Ovary (tissue), 9 donors: ENCODE measurements around the gene RNF112. TPM values are rescaled to one million over a fixed set of nuclear protein-coding genes. Genes with fewer than 3 reads are reported as not detected.

Experiments used
- DNase-seq, 5 donors: peaks; one replicate each; pipeline ENCODE4 v3.0.0-alpha.2; 2019 to 2020
- H3K27ac ChIP-seq, 2 donors: fragments of 200-600 bp; one replicate each; pipeline versions ENCODE4 v1.5.1 to v1.8.0; 2019 to 2022
- H3K27me3 ChIP-seq: fragments of 200-600 bp; one replicate; pipeline ENCODE4 v1.8.0; 2022
- H3K36me3 ChIP-seq: fragments of 200-600 bp; sonication (generic); one replicate; pipeline ENCODE4 v1.5.1; 2019
- H3K4me1 ChIP-seq: one replicate; pipeline ENCODE4 v1.8.1; 2013; ENCODE audit warnings: mild to moderate bottlenecking, moderate library complexity; ENCODE audit not compliant: insufficient read depth
- H3K4me3 ChIP-seq: fragments of 200-600 bp; sonication (generic); one replicate; pipeline ENCODE4 v1.5.1; 2017
- H3K9me3 ChIP-seq, 2 donors: fragments of 200-600 bp in 1 of 2; sonication (generic) in 1 of 2; one replicate each; pipeline versions ENCODE4 v1.5.1 to v1.8.1; 2013 to 2019; ENCODE audit warnings: mild to moderate bottlenecking in 1 of 2, moderate library complexity in 1 of 2
- EP300 ChIP-seq: sonication (generic); formaldehyde crosslinking; IDR thresholded peaks from one replicate; pipeline ENCODE4 v1.6.1; 2017; ENCODE audit warnings: antibody characterized with exemption
- POLR2A ChIP-seq: fragments of 450-650 bp; IDR thresholded peaks from one replicate; pipeline ENCODE4 v1.6.1; 2017; ENCODE audit warnings: antibody characterized with exemption, mild to moderate bottlenecking, moderate library complexity
- WGBS, 3 donors: extraction: QIAGEN DNeasy Blood & Tissue Kit in 1 of 3; methylation state at CpG; one replicate each; pipeline versions ENCODE4 v1.1.5 to v1.1.7; 2013 to 2017; 5-methylcytosine and 5-hydroxymethylcytosine counted together
- intact Hi-C, 4 donors: fragments of 100-400 bp; cut with DNase I; formaldehyde crosslinking; loops; one replicate each; pipeline versions ENCODE4 v1.11.0 to v1.15.1; 2022 to 2023
- polyA plus RNA-seq, 2 donors: library from polyadenylated mRNA; stranded (reverse); fragments of 200-250 nt in 1 of 2; fragments of 350-450 nt in 1 of 2; fragmentation: Illumina TruSeq in 1 of 2; extraction: RNeasy Lipid Tissue Mini Kit (QIAGEN cat#74804) in 1 of 2; gene quantifications; one replicate each; pipeline ENCODE4 v1.2.3, GENCODE V29; 2013 to 2014
- total RNA-seq, 7 donors: library from RNA; depleted of rRNA in 2 of 7; stranded (reverse); fragments of >200 nt in 2 of 7; fragmentation: NEBNext Ultra II Directional in 3 of 7; extraction: Animal tissue kit (Norgen Biotek cat#: 25700) in 3 of 7; gene quantifications; one replicate each; pipeline versions ENCODE4 v1.1.0 to v1.2.4, GENCODE V29; 2016 to 2023
- TF ChIP-seq, protein P1 (sequence below), 3 donors: fragments of 450-650 bp in 2 of 3; fragments of 200-600 bp in 1 of 3; IDR thresholded peaks; one replicate each; pipeline versions ENCODE4 v1.5.1 to v1.8.0; 2016 to 2022; ENCODE audit warnings: antibody characterized with exemption in 3 of 3, mild to moderate bottlenecking in 1 of 3
- donor health status: DM: no; HTN: no; CAD: no; lungs with moderate emphysema.
- donor health status: DM: no; HTN: no; CAD: no.
- donor health status: Bipolar disorder and iron deficiency.
- donor health status: DM: yes; HTN: yes; CAD: no.
- donor health status: DM: no; HTN: no; CAD: no.
- donor health status: DM: yes; HTN: yes; CAD: no.

RNF112 gene
- total and polyA plus RNA-seq, 9 donors: 0.24 to 6.9 (median 1.6) TPM

GRCh38 chr17:19369846-19370492 is 41.1 kb upstream of the RNF112 start:
- intact Hi-C loops: loop anchor here in 2 of 4 donors (10.0 kb wide), 2 partner anchors 385 to 395 kb away; no protein-coding TSS in a partner anchor
- DNase-seq: peak in 1 of 5 donors; percentile 41
- H3K4me1 ChIP-seq: no peaks in the 10 kb centered on the region
- WGBS, 3 donors: 85 to 86% (median 85%) methylated on average over 12 of the region's 12 CpGs
- no peak for TF ChIP-seq EP300
- no peak for TF ChIP-seq POLR2A
- TF ChIP-seq, protein P1, sequence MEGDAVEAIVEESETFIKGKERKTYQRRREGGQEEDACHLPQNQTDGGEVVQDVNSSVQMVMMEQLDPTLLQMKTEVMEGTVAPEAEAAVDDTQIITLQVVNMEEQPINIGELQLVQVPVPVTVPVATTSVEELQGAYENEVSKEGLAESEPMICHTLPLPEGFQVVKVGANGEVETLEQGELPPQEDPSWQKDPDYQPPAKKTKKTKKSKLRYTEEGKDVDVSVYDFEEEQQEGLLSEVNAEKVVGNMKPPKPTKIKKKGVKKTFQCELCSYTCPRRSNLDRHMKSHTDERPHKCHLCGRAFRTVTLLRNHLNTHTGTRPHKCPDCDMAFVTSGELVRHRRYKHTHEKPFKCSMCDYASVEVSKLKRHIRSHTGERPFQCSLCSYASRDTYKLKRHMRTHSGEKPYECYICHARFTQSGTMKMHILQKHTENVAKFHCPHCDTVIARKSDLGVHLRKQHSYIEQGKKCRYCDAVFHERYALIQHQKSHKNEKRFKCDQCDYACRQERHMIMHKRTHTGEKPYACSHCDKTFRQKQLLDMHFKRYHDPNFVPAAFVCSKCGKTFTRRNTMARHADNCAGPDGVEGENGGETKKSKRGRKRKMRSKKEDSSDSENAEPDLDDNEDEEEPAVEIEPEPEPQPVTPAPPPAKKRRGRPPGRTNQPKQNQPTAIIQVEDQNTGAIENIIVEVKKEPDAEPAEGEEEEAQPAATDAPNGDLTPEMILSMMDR (IDR thresholded peaks at IDR 0.05): no peak
- H3K9me3 ChIP-seq: no peaks in the 10 kb centered on the region
- no peak overlapping the region for H3K27ac ChIP-seq
- no peaks in the 10 kb centered on the region for H3K27me3 ChIP-seq
- no peak overlapping the region for H3K4me3 ChIP-seq
- H3K36me3 ChIP-seq: no peaks in the 10 kb centered on the region

GRCh38 chr17:19370493-19370960 is 40.5 kb upstream of the RNF112 start:
- Histone ChIP-seq H3K9me3 (no peaks in the 10 kb centered on the region), H3K27ac (no peak overlapping the region), H3K36me3 (no peaks in the 10 kb centered on the region), H3K4me1 (no peaks in the 10 kb centered on the region), H3K27me3 (no peaks in the 10 kb centered on the region), H3K4me3 (no peak overlapping the region)
- WGBS, 3 donors: 80 to 89% (median 85%) methylated on average over 7 of the region's 7 CpGs
- intact Hi-C loops: no loop called here
- TF ChIP-seq, protein P1 (IDR thresholded peaks at IDR 0.05): no peak
- peak in 1 of 5 donors; percentile 39 for DNase-seq

GRCh38 chr17:19371259-19372010 is 39.6 kb upstream of the RNF112 start:
- H3K4me3 ChIP-seq: no peak overlapping the region
- no peaks in the 10 kb centered on the region for H3K9me3 ChIP-seq
- TF ChIP-seq, protein P1 (IDR thresholded peaks at IDR 0.05): no peak
- TF ChIP-seq POLR2A: no peak
- TF ChIP-seq EP300: no peak
- no peaks in the 10 kb centered on the region for H3K4me1 ChIP-seq
- H3K27me3 ChIP-seq: no peaks in the 10 kb centered on the region
- H3K36me3 ChIP-seq: no peaks in the 10 kb centered on the region
- 90 to 92% (median 92%) methylated on average over 7 of the region's 7 CpGs for WGBS, 3 donors
- H3K27ac ChIP-seq: no peak overlapping the region
- intact Hi-C loops: no loop called here
- no peak for DNase-seq

- H3K9me3 ChIP-seq: no peaks in the 10 kb centered on the region
- intact Hi-C loops: no loop called here
- H3K27ac ChIP-seq: no peak overlapping the region
- H3K4me3 ChIP-seq: no peak overlapping the region
- DNase-seq: no peak
- H3K27me3 ChIP-seq: no peaks in the 10 kb centered on the region
- WGBS, 3 donors: 87 to 94% (median 88%) methylated on average over 9 of the region's 9 CpGs
- no peaks in the 10 kb centered on the region for H3K36me3 ChIP-seq
- TF ChIP-seq POLR2A (no peak), EP300 (no peak)
- TF ChIP-seq, protein P1 (IDR thresholded peaks at IDR 0.05): no peak
- H3K4me1 ChIP-seq: peaks cover 2% of the 10 kb centered on the region
Observed at GRCh38 chr17:19372011-19372370, 39.0 kb upstream of the RNF112 start.
